HG02759 (cell line): Measurements from ENCODE around the gene RAPGEF6.
"Not testable (repeated sequence)": the region's sequence is repeated elsewhere in the genome, so short reads cannot be mapped to it uniquely, and the experiment has no call there.

Experiments used
- ATAC-seq: cut with Tn5 transposase; IDR thresholded peaks from one replicate; pipeline ENCODE4 v1.9.1; 2021; ENCODE audit warnings: mild to moderate bottlenecking, moderate library complexity; ENCODE audit not compliant: unreplicated experiment

The RAPGEF6 gene

DNA sequence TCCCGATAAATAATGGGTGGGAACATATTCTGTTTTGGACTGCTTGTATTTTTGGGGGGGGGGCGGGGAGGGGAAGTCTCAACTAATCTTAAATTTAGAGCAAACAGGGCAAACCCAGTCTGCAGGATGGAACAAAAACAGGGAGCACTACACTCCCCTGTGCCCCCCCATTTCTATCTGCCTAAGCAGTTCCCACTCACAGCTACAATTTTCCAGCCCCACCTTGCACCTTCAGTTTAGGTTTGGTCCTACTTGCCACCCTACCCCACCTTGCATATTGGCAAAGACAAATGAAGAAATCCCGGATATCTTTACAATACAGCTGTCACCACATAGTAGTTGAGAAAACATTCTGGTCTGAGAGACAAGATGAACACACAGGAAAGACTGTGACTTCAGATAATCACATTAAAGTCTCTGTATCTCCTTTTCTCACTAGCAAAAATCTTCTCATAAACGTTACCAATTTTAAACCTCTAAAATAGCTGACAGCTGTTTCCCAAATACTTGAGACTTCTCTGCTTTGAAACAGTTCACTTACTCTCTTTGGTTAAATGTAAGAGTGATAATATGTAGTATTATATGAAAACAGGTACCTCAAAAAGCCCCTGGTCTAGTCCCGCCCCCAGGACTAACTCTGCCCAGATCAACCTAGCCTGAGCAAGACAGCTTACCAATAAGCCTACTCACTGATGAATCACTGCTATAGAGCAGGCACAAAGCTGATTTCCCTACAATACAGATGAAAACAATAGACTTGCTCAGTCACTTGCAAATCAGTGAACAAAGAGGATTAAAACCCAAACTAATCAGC is 5.2 kb upstream of the RAPGEF6 start:
- peak; percentile 59 for ATAC-seq

DNA sequence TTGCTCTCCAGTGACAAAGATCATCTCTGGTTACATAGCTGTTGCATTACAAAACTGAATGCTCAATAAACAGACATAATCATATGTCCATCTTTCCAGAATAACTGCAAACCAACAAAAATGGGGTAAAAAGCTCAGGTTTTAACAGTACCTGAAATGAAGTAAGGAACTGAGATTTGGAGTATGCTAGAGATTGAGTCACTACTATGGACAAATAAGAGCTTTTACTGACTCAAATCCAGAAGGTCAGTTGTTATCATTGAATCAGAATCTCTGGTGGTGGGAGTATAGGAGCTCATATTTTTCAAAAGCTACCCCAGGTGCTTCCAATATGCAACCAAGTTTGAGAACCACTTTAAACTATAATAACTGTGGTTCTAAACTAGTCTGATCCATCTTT is 4.1 kb upstream of the RAPGEF6 start:
- ATAC-seq: no peak

DNA sequence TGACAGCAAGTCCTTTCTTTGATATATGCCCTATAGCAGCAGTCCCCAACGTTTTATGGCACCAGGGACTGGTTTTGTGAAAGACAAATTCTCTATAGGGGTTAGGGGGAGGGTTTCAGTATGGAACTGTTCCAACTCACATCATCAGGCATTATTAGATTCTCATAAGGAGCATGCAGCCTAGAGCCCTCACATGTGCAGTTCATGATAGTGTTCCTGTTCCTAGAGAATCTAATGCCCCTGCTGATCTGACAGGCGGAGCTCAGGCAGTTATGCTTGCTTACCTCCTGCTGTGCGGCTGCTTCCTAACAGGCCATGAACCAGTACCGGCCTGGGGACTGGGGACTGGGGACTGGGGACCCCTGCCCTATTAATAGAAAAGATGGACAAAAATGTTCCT is 2.7 kb upstream of the RAPGEF6 start:
- no peak for ATAC-seq

DNA sequence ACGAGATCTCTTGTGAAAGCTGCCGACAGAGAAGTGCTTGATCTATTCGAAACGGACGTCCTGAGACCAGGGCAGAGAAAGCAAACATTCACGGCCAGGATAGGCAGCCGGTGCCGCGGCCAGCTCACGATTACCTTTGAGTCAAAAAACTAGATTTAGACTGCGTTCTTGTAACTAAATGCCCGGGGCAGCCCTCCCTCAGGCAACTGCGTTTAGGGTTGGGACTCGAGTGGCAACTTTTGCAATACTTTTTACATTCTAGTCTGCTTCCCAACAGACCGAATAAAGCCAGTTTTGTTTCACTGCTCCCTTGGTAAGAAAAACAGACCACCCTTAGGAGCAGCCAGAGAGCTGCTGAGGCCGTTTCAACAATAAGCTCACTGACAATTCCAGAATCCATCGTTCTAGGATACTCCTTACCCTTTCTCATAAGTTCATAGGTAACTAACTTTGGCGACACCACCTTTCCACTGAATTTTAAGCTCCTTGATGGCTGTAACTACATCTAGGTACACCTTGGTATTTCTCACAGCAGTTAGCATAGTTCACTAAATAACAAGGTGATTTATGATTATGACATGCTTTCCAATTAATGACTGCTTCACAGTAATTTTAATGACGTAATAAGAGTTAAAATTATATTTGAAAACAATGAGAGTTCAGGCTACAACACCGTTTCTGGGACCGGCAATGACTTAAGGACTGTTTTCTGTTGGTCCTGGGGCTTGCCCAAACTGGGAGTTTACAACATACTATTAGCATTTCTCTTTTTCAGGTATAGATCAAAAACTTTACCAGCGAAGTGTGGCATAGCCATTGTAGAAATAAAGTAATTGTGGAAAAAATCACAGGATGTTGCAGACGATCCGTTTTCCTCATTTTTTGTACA is 899 bp upstream of the RAPGEF6 start:
- ATAC-seq: no peak

DNA sequence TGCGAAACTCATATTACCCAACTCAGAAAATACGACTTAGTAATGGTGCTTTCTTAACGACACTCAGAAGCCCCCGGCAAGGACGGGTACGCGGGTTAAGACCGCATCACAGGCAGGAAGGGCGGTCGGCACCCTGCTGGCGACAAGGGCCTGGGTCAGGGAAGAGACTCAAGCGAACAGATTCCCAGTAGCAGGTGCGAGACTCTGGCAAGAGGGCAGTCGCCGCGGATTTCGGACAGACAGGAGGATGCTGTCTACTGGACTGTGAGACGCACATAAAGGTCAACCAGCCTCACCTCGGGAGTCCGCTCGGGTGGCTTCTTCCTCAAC is 398 bp downstream of the RAPGEF6 start:
- ATAC-seq: peak; percentile 24

DNA sequence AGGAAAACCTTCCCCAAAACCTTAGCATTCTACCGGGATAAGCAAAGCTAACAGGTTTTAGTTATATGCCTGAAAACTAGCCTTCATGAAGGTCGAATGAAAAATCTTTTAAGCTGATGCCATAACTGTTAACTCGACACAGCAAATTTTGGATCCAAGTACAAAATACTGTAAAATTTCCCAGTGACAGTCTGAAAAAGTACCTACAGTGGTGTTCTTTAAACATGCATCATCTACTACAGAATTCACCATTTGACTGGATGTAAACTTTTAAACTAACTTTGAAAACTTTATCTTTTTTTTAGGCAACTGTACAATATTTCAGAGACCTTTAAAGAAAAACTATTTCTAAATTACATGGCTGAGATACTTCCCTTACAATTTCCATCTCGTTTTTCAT is 791 bp downstream of the RAPGEF6 start:
- no peak for ATAC-seq

DNA sequence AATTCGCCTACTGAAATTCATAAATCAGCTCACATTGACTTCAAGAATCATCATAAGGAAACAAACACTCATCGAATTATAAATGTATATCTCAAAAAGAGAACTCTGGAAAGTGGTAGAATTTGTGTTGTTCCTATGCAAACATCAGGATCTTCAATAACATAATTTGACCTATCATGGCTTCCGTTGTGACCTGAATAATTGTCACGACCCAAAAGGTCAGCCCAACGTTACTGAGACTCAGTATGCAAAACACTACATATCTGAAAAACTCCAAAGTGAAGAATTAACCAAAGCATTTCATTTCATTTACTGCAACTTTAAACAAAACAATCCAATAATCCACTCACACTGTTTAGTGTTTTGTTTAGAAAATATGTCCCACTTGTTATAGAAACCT is 1.2 kb downstream of the RAPGEF6 start:
- ATAC-seq: no peak

DNA sequence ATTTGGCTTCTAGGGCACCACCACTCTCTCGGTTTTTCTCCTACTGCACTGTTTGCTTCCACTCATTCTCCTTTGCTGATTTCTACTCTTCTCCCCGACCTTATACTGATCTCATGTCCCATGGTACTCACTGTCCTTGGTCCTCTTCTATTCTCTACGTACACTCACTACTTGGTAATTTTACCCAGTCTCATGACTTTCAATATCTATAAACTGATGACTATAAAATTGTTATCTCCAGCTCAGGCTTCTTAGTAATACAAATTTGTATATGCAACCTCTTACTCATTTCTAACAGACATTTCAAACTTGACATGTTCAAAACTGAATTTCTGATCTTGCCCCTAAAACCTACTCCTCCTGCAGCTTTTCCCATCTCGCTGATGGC is 4.1 kb downstream of the RAPGEF6 start:
- ATAC-seq: no peak

DNA sequence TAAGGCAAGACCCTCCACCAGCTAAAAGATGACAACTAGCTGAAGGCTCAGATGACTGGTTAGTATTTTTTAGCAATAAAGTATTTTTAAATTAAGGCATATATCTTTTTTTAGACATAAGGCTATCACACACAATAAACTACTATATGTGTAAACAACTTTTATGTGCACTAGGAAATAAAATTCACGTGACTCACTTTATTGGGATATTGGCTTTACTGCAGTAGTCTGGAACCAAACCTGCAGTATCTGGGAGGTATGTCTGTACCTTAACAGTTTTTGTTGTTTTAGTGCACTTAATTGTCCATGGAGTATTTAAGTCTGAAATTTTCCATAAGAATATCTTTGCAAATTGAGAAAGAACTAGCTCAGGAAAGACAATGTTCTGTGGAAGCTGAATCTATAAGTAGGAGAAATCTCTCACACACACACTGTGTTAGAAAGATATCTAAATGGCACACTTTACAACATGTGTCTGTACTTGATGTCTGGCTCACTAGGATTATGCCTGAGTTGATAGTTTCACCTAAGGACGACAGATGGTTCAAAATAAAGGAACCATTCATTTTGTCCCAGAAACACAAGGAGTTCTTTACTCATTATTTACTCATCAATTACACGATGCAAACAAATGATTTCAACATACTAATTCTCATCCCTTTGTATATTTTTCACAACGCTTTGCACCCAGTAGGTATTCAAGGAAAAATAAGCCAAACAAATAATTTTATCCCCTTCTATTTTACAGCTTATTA is 4.6 kb downstream of the RAPGEF6 start:
- no peak for ATAC-seq

DNA sequence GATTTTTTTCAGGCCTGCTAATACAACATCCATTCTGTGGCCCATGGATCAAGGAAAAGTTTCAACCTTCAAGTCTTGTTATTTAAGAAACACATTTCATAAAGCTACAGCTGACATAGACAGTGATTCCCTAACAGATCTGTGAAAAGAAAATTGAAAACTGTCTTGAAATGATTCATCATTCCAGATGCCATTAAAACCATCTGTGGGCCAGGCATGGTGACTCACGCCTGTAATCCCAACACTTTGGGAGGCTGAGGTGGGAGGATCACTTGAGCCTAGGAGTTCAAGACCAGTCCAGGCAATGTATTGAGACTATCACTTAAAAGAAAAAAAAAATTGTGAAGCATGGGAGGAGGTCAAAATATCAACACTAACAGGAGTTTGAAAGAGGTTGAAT is 6.0 kb downstream of the RAPGEF6 start:
- no peak for ATAC-seq

DNA sequence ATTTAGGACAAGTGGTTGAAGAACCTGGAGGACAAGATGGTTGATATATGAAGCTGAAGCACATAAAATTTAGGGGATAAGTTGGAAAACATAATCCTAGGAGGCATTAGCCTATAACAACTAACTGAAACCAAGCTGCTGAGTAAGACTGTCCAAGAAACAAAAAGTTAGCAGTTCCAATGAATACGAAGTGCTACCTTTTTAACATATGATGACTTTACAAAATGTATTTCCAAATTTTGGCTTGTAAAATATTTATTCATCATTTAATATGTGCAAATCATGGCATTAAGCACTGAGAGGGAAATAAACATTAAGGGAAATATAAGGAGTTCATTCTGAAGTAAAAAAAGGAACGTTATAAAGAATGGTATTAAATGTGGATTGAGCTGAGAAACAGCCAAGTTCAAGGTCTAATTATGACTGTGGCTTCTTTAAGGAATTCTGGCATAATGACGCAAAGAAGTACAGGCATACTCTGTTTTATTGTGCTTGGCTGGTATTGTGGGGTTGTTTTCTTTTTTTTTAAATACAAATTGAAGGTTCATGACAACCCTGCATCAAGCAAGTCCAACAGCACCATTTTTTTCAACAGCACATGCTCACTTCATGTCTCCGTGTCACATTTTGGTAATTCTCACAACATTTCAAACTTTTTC is 7.7 kb downstream of the RAPGEF6 start:
- ATAC-seq: no peak

DNA sequence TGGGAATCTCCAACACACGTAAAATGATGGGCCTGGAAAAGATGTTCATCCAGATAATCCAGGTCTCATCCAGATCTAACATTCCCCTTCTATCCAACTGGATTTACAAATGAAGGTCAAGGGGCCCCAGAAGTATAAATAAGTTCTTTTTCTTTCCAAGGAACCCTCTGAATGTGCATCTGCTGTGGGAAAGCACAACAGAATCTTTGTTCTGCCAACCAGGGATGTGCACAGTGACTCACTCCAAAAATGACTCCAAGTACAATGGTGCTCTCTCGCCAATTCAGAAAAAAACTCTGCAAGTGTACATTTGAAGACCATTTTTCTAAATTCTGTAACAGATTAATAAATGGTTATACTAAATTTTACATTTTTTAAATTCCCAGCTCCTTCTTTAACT is 12.4 kb downstream of the RAPGEF6 start:
- no peak for ATAC-seq

DNA sequence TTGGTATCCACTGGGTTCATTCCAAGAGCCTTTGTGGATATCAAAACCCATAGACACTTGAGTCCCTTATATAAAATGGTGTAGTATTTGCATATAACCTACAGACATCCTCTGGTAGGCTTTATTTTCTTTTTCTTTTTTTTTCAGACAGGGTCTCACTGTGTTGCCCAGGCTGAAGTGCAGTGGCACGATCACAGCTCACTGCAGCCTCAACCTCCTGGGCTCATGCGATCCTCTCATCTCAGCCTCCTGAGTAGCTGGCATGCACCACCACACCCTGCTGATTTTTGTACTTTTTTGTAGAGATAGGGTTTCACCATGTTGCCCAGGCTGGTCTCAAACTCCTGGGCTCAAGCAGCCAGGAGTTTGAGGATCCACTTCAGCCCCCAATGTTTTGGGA is 13.9 kb downstream of the RAPGEF6 start:
- ATAC-seq: not testable (repeated sequence)

DNA sequence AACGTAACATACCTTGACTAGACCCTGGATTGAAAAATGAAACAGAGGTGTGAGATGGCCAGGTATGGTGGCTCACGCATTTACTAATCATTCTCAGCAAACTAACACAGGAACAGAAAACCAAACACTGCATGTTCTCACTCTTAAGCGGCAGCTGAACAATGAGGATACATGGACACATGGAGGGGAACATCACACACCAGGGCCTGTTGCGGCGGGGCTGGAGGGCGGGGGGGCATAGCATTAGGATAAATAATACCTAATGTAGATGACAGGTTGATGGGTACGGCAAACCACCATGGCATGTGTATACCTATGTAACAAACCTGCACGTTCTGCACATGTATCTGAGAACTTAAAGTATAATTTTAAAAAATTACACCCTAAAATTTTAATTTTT is 15.9 kb downstream of the RAPGEF6 start:
- ATAC-seq: no peak

DNA sequence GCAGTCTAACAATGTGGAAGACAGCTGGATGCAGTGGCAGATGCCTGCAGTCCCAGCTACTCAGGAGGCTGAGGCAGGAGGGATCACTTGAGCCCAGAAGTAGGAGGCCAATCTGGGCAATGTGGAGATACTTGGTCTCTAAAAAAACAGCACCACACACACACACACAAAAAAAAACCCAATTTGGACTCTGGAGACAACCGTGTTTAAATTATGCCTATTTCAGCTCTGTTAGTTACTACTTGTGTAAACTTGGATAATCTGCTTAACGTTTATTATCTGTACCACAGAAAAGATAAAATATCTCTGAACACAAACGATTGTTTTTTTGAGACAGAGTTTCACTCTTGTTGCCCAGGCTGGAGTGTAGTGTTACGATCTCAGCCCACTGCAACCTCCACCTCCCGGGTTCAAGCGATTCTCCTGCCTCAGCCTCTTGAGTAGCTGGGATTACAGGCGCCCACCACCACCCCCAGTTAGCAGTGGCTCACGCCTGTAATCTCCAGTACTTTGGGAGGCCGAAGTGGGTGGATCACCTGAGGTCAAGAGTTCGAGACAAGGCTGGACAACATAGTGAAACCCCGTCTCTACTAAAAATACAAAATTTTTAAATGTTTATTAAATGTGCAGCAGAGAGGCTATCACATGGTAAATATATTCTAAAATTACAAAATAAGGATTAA is 17.7 kb downstream of the RAPGEF6 start:
- ATAC-seq: no peak

DNA sequence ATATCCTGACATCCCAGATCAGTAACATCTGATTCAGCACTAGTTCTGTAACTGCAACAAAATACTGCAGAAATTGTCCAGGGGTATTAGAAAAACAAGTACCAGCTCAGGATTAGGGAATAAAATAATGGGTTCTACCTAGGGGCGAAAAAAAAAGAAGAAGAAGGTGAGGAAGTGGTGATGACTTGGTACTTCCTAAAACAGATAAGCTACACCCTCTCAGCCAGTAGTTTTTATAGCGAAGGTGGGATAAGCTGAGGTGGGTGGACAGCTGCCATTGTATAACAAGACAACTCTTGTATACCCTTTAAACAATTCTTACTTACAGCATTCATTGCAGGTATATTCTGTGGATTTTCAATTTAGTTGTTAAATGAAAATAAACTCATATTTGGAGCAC is 19.1 kb downstream of the RAPGEF6 start:
- no peak for ATAC-seq

DNA sequence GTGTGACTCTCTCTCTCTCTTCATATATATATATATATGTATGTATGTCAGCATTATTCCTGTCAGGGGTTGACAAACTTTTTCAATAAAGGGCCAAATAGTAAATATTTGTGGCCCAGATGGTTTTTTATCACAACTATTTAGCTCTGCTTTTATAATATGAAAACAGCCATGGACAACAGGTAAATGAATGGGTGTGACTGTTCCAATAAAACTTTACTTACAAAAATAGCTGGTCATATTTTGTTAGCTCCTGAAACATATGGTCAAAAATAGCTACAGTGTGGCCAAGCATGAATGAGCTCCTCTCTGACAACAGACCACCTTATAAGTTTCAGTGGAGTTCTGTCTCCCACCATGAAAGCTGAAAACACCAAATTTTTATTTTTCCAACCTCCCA is 21.6 kb downstream of the RAPGEF6 start:
- no peak for ATAC-seq

DNA sequence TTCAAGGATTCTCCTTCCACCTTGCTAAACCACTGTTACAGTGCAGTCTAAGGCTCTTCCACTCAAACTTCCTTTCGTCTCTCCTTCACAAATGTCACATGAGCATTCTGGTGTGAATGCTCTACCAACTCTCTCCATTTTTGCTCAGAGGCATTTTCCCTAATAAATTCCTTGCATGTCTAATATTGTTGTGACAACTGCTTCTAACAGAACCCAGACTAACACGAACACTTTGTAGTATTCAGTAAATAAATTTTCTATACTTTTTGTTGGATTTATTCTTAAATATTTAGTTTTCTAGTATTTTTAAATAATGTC is 24.0 kb downstream of the RAPGEF6 start:
- ATAC-seq: no peak

DNA sequence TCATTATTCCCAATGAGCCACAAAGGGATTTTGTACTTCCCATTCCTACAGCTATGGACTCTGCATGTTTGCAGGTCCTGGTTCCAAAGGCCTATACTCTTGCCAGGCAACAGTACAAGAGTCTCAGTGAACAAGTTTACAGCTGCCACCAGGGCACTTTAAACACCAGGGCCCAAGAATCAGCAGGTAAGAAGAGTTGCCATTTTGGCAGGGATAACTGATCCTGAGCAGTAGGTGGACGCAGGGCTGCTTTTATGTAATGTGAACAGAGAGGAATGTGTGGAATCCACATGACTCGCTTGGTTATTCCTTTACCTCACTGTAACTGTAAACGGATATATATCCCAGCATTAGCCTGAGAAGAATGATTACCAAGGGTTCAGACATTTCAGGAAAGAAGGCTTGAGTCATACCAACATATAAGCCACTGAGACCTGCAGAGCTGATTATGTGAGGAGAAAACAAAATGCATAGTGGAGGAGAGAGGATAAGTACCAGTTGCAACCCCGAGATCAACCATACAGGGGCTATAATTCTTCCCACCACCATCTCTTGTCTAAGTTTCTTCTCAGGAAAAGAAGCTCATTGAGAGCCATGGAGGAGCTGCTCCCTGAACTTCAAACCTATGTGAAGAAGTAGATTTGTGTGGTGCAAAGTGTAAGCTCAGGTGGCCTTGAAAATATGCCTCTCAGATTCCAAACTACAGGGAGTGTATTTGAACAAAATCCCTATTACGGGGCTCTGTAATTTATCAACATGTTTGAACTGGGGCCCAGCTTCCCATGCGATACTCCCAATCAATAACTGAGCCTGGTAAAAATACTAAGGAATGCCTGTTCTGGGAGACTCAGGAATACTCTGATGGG is 24.6 kb downstream of the RAPGEF6 start:
- no peak for ATAC-seq

DNA sequence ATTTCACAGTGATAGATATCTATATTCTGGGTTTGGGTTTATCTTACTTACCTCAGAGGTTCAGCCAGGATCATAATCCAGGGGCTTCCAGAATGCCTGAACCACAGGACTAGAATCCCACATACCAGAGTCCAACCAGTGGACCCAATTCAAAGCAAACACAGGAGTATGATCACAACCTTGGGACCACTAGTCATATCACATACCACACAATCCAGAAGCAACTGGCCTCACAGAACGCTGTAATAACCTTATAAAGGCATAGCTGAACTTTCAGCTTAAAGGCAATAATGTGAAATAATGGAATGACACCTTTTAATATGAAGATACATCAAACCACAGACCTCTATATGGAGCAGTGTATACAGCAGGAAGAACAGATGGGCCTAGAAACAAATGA is 25.3 kb downstream of the RAPGEF6 start:
- ATAC-seq: no peak
